Measurements from ENCODE around the gene LRRC9.

Gene LRRC9

DNA sequence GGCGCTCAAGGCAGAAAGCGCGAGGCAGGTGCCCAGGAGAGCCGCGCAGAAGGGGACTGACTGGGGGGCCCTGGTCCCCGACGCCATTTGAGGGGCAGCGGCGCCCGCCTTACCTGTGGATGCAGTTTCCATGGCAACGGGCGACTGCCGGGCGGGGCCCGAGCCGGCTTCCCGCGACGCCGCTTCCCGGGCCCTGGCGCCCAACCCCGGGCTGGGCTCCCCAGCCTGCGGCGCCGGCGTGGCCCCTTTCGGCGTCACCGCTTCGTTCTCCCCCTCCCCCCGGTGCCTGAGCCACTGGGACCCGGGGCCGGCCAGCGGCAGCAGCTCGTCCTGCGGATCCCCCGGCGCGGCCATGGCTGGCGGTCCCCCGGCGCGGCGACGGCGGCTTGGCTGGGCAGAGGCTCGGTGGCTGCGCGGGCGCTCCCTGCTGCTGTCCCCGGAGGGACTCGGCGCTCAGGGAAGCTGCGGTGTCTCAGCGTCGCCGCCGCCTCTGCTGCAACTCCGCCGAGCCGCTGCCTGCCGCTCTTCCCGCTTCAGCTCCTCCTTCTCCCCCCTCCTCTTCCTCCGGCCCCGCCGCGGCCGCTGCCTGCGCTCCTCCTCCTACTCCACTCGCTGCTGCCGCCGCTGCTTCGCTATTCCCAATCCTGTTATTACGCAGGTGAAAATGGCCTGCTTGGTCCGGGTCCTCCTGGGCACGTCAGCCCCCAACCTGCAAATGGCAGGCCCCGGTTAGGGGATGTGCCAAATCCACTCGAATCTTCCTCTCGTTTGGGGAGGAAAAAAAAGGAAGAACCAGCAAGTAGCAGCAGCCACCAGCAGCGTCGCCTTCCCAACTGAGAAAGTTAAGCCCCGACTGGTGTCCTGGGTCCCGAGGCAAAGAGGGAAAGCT, 49.4 kb upstream of the LRRC9 start, which contains the start of gene RTN1 (continued):
- TF ChIP-seq, protein P1, sequence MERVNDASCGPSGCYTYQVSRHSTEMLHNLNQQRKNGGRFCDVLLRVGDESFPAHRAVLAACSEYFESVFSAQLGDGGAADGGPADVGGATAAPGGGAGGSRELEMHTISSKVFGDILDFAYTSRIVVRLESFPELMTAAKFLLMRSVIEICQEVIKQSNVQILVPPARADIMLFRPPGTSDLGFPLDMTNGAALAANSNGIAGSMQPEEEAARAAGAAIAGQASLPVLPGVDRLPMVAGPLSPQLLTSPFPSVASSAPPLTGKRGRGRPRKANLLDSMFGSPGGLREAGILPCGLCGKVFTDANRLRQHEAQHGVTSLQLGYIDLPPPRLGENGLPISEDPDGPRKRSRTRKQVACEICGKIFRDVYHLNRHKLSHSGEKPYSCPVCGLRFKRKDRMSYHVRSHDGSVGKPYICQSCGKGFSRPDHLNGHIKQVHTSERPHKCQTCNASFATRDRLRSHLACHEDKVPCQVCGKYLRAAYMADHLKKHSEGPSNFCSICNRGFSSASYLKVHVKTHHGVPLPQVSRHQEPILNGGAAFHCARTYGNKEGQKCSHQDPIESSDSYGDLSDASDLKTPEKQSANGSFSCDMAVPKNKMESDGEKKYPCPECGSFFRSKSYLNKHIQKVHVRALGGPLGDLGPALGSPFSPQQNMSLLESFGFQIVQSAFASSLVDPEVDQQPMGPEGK (tag by site-specific recombination; IDR thresholded peaks at IDR 0.05), result peak; percentile 15; the same call in 1 of the 2 replicates
- TF ChIP-seq, protein P2, sequence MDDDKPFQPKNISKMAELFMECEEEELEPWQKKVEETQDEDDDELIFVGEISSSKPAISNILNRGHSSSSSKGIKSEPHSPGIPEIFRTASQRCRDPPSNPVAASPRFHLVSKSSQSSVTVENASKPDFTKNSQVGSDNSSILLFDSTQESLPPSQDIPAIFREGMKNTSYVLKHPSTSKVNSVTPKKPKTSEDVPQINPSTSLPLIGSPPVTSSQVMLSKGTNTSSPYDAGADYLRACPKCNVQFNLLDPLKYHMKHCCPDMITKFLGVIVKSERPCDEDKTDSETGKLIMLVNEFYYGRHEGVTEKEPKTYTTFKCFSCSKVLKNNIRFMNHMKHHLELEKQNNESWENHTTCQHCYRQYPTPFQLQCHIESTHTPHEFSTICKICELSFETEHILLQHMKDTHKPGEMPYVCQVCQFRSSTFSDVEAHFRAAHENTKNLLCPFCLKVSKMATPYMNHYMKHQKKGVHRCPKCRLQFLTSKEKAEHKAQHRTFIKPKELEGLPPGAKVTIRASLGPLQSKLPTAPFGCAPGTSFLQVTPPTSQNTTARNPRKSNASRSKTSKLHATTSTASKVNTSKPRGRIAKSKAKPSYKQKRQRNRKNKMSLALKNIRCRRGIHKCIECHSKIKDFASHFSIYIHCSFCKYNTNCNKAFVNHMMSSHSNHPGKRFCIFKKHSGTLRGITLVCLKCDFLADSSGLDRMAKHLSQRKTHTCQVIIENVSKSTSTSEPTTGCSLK (tag by site-specific recombination; IDR thresholded peaks at IDR 0.05), result no peak
- TF ChIP-seq ZNF664 (tag by site-specific recombination; IDR thresholded peaks at IDR 0.05), result no peak
- no peak for TF ChIP-seq ZNF10 (tag by site-specific recombination; IDR thresholded peaks at IDR 0.05)
- no peak for TF ChIP-seq ZNF391 (tag by site-specific recombination; IDR thresholded peaks at IDR 0.05; ENCODE audit: borderline replicate concordance, low read depth)
- peak; percentile 94 for TF ChIP-seq ZNF394 (tag by site-specific recombination; IDR thresholded peaks at IDR 0.05; ENCODE audit: borderline replicate concordance)
- TF ChIP-seq ZBTB48 (tag by site-specific recombination; IDR thresholded peaks at IDR 0.05), result peak; percentile 46; the same call in 1 of the 2 replicates
- TF ChIP-seq ZNF701 (tag by site-specific recombination; IDR thresholded peaks at IDR 0.05), result no peak
- peak; percentile 21; the same call in 1 of the 2 replicates for TF ChIP-seq ZBTB8A (tag by site-specific recombination; IDR thresholded peaks at IDR 0.05)
- TF ChIP-seq ZIC2 (tag by site-specific recombination; IDR thresholded peaks at IDR 0.05), result peak; percentile 43
- TF ChIP-seq MEIS1 (CRISPR knock-in tag; IDR thresholded peaks at IDR 0.05; ENCODE audit: borderline replicate concordance), result no peak
- no peak for TF ChIP-seq ZNF175 (tag by site-specific recombination; IDR thresholded peaks at IDR 0.05)
- TF ChIP-seq ZNF2 (tag by site-specific recombination; IDR thresholded peaks at IDR 0.05), result 0 out of 2 replicates have a peak, but pooled peaks have one; percentile 34
- TF ChIP-seq ZNF292 (tag by site-specific recombination; IDR thresholded peaks at IDR 0.05; ENCODE audit: borderline replicate concordance, low read depth), result no peak
- TF ChIP-seq, protein P3, sequence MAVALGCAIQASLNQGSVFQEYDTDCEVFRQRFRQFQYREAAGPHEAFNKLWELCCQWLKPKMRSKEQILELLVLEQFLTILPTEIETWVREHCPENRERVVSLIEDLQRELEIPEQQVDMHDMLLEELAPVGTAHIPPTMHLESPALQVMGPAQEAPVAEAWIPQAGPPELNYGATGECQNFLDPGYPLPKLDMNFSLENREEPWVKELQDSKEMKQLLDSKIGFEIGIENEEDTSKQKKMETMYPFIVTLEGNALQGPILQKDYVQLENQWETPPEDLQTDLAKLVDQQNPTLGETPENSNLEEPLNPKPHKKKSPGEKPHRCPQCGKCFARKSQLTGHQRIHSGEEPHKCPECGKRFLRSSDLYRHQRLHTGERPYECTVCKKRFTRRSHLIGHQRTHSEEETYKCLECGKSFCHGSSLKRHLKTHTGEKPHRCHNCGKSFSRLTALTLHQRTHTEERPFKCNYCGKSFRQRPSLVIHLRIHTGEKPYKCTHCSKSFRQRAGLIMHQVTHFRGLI (tag by site-specific recombination; IDR thresholded peaks at IDR 0.05), result peak; percentile 89; the same call in 1 of the 2 replicates
- TF ChIP-seq ZNF202 (tag by site-specific recombination; IDR thresholded peaks at IDR 0.05; ENCODE audit: borderline replicate concordance), result no peak
- TF ChIP-seq ZNF610 (tag by site-specific recombination; IDR thresholded peaks at IDR 0.05; ENCODE audit: borderline replicate concordance), result peak; percentile 88; the same call in 1 of the 2 replicates
- TF ChIP-seq, protein P4, sequence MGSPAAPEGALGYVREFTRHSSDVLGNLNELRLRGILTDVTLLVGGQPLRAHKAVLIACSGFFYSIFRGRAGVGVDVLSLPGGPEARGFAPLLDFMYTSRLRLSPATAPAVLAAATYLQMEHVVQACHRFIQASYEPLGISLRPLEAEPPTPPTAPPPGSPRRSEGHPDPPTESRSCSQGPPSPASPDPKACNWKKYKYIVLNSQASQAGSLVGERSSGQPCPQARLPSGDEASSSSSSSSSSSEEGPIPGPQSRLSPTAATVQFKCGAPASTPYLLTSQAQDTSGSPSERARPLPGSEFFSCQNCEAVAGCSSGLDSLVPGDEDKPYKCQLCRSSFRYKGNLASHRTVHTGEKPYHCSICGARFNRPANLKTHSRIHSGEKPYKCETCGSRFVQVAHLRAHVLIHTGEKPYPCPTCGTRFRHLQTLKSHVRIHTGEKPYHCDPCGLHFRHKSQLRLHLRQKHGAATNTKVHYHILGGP (tag by site-specific recombination; IDR thresholded peaks at IDR 0.05), result no peak
- 0 out of 2 replicates have a peak, but pooled peaks have one; percentile 34 for TF ChIP-seq EGR2 (tag by site-specific recombination; IDR thresholded peaks at IDR 0.05; ENCODE audit: low read depth)
- no peak for TF ChIP-seq KLF9 (tag by site-specific recombination; IDR thresholded peaks at IDR 0.05; ENCODE audit: low read depth)
- TF ChIP-seq, protein P5, sequence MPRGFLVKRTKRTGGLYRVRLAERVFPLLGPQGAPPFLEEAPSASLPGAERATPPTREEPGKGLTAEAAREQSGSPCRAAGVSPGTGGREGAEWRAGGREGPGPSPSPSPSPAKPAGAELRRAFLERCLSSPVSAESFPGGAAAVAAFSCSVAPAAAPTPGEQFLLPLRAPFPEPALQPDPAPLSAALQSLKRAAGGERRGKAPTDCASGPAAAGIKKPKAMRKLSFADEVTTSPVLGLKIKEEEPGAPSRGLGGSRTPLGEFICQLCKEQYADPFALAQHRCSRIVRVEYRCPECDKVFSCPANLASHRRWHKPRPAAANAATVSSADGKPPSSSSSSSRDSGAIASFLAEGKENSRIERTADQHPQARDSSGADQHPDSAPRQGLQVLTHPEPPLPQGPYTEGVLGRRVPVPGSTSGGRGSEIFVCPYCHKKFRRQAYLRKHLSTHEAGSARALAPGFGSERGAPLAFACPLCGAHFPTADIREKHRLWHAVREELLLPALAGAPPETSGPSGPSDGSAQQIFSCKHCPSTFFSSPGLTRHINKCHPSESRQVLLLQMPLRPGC (tag by site-specific recombination; IDR thresholded peaks at IDR 0.05), result no peak
- TF ChIP-seq ZNF660 (tag by site-specific recombination; IDR thresholded peaks at IDR 0.05), result peak; percentile 57; the same call in 1 of the 2 replicates
- TF ChIP-seq ZBTB20 (tag by site-specific recombination; IDR thresholded peaks at IDR 0.05), result peak; percentile 92
- TF ChIP-seq, protein P6, sequence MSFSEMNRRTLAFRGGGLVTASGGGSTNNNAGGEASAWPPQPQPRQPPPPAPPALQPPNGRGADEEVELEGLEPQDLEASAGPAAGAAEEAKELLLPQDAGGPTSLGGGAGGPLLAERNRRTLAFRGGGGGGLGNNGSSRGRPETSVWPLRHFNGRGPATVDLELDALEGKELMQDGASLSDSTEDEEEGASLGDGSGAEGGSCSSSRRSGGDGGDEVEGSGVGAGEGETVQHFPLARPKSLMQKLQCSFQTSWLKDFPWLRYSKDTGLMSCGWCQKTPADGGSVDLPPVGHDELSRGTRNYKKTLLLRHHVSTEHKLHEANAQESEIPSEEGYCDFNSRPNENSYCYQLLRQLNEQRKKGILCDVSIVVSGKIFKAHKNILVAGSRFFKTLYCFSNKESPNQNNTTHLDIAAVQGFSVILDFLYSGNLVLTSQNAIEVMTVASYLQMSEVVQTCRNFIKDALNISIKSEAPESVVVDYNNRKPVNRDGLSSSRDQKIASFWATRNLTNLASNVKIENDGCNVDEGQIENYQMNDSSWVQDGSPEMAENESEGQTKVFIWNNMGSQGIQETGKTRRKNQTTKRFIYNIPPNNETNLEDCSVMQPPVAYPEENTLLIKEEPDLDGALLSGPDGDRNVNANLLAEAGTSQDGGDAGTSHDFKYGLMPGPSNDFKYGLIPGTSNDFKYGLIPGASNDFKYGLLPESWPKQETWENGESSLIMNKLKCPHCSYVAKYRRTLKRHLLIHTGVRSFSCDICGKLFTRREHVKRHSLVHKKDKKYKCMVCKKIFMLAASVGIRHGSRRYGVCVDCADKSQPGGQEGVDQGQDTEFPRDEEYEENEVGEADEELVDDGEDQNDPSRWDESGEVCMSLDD (tag by site-specific recombination; IDR thresholded peaks at IDR 0.05), result no peak
- TF ChIP-seq, protein P7, sequence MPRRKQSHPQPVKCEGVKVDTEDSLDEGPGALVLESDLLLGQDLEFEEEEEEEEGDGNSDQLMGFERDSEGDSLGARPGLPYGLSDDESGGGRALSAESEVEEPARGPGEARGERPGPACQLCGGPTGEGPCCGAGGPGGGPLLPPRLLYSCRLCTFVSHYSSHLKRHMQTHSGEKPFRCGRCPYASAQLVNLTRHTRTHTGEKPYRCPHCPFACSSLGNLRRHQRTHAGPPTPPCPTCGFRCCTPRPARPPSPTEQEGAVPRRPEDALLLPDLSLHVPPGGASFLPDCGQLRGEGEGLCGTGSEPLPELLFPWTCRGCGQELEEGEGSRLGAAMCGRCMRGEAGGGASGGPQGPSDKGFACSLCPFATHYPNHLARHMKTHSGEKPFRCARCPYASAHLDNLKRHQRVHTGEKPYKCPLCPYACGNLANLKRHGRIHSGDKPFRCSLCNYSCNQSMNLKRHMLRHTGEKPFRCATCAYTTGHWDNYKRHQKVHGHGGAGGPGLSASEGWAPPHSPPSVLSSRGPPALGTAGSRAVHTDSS (tag by site-specific recombination; IDR thresholded peaks at IDR 0.05), result peak; percentile 86
